HG02943 (cell line): Measurements from ENCODE around the gene CLEC9A.

Source experiments
- ATAC-seq: cut with Tn5 transposase; IDR thresholded peaks from one replicate; pipeline ENCODE4 v1.9.1; 2021; ENCODE audit warnings: mild to moderate bottlenecking, low read depth, moderate library complexity; ENCODE audit not compliant: unreplicated experiment

The CLEC9A gene

GRCh38 chr12:10101648-10102220 is 71.3 kb downstream of the CLEC9A start:
- ATAC-seq = no peak

GRCh38 chr12:10102322-10102721 is 71.8 kb downstream of the CLEC9A start:
- no peak for ATAC-seq

- no peak for ATAC-seq
Measured at GRCh38 chr12:10110256-10110844, 79.9 kb downstream of the CLEC9A start.

DNA sequence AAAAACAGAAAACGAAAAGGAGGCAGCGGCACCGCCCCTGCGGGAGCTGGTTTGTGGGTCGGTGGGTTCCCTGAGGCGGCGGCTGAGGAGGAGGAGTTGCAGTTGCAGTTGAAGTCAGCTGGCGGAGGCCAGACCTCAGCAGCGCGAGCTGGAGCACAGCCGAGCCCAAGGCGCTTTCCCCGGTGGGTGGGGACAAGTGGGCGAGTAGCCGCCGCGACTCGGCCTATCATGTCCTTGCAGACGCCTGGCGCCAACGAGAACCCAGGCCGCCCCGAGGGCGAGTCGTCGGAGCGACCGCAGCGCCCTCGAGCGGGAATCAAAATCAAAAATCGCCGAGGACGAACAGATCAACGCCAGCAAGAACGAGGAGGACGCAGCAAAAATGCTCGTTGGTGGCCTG is 81.0 kb downstream of the CLEC9A start:
- no peak for ATAC-seq

GRCh38 chr12:10113075-10113474 is 82.6 kb downstream of the CLEC9A start:
- ATAC-seq = no peak

DNA sequence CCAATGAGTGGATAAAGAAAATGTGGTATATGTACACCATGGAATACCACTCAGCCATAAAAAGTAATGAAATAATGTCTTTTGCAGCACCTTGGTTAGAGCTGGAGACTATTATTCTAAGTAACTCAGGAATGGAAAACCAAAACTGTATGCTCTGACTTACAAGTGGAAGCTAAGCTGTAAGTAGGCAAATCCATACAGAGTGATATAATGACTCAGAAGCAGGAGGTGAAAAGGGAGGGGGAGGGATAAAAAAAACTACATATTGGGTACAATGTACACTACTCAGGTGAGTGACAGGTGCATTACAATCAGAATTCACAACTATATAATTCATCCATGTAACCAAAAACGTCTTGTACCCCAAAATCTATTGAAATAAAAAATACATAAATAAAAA is 83.4 kb downstream of the CLEC9A start:
- ATAC-seq = no peak

- no peak for ATAC-seq
Measured at GRCh38 chr12:10115311-10115710, 84.8 kb downstream of the CLEC9A start.
